Measurements from ENCODE around the gene TMEM218. TPM values are rescaled to one million over a fixed set of nuclear protein-coding genes. Genes with fewer than 3 reads are reported as not detected.

TMEM218 gene
- total and polyA plus RNA-seq, 2 of the 8 experiments (the other 6 are each of a cell fraction or from before 2014, with no cell fraction given), result 17.0 to 33.5 TPM

GRCh38 chr11:125081098-125081798 lies 30.2 kb downstream of the TMEM218 start:
- Histone ChIP-seq H4K91ac (replicated peaks; ENCODE audit: insufficient read length, low read length) (peak overlapping the region; percentile 44), H2BK120ac (replicated peaks; ENCODE audit: low read depth, low read length) (no peak overlapping the region), H3K4ac (replicated peaks; ENCODE audit: insufficient read length, low read depth, low read length) (no peak overlapping the region), H3K4me2 (ENCODE audit: insufficient read depth in 1 of 2, low read depth in 2 of 2, low read length in 2 of 2) (no peak overlapping the region; a peak in 1 of 4 replicates), H3K4me1 (replicated peaks in 1 of 4; ENCODE audit: control insufficient read depth in 3 of 4, insufficient read depth in 4 of 4, low read length in 3 of 4) (peaks cover 0 to 5% (median 0%) of the 10 kb centered on the region in 4 experiments; a peak in 2 of 7 replicates), H2AK5ac (ENCODE audit: low read depth, low read length) (no peak overlapping the region), H4K5ac (ENCODE audit: insufficient read length, low read depth, low read length) (no peak overlapping the region), H3K9ac (replicated peaks in 1 of 4; ENCODE audit: extremely low read depth in 1 of 4, low read depth in 3 of 4, low read length in 3 of 4) (no peak overlapping the region), H3K4me3 (ENCODE audit: extremely low read depth in 1 of 4, insufficient read depth in 2 of 4, low read depth in 3 of 4, low read length in 4 of 4) (no peak overlapping the region), H4K8ac (ENCODE audit: extremely low read depth, insufficient read depth, low read length) (no peak overlapping the region; the same call in 1 of the 2 replicates), H3K56ac (replicated peaks; ENCODE audit: insufficient read length, low read depth, low read length) (no peak overlapping the region), H3K27me3 (replicated peaks in 1 of 4; ENCODE audit: control insufficient read depth in 3 of 4, extremely low read depth in 1 of 4, insufficient read depth in 3 of 4, low read length in 3 of 4) (no peaks in the 10 kb centered on the region; a peak in 1 of 7 replicates), H2BK15ac (ENCODE audit: low read length) (no peak overlapping the region), H2BK5ac (ENCODE audit: low read depth, low read length) (peak overlapping the region; percentile 24; the same call in 1 of the 2 replicates), H3K14ac (ENCODE audit: insufficient read length) (no peak overlapping the region), H3K27ac (ENCODE audit: low read depth, low read length) (no peak overlapping the region), H3K18ac (ENCODE audit: extremely low read depth, low read length) (no peak overlapping the region; the same call in 1 of the 2 replicates), H4K20me1 (replicated peaks in 1 of 2; ENCODE audit: control insufficient read depth in 1 of 2, insufficient read depth in 2 of 2, low read length in 2 of 2) (no peaks in the 10 kb centered on the region), H2BK20ac (ENCODE audit: low read length) (no peak overlapping the region), H3K23ac (ENCODE audit: insufficient read length) (no peak overlapping the region), H3K23me2 (ENCODE audit: low read depth, low read length) (no peaks in the 10 kb centered on the region), H3K79me1 (ENCODE audit: low read depth, low read length) (no peaks in the 10 kb centered on the region; the same call in 1 of the 2 replicates), H3K79me2 (ENCODE audit: control insufficient read depth in 1 of 2, insufficient read depth in 2 of 2, low read length in 2 of 2) (no peaks in the 10 kb centered on the region), H3K9me3 (ENCODE audit: insufficient read depth in 2 of 2, low read depth in 1 of 2, low read length in 1 of 2) (no peaks in the 10 kb centered on the region), H2BK12ac (ENCODE audit: low read depth, low read length) (peak overlapping the region; percentile 39; the same call in 1 of the 2 replicates), H3K36me3 (ENCODE audit: control insufficient read depth in 2 of 4, insufficient read depth in 4 of 4, low read length in 3 of 4) (no peaks in the 10 kb centered on the region), H2AFZ (ENCODE audit: low read length) (no peak overlapping the region)
- no peak for DNase-seq (ENCODE audit: low read depth in 1 of 2, low spot score in 2 of 2)
- TF ChIP-seq MAX (IDR thresholded peaks at IDR 0.05) (peak; percentile 38; the same call in 1 of the 2 replicates), GTF2F1 (IDR thresholded peaks at IDR 0.05; ENCODE audit: borderline replicate concordance, low read depth, low read length) (no peak), MAFK (IDR thresholded peaks at IDR 0.05; ENCODE audit: low read depth, low read length) (no peak), ATF2 (IDR thresholded peaks at IDR 0.05; ENCODE audit: low read length) (no peak)
- WGBS, 2 experiments (ENCODE audit: extremely low coverage in 1 of 2, insufficient coverage in 1 of 2, insufficient read length in 1 of 2, insufficient replicate concordance in 2 of 2, low coverage in 1 of 2, low lambda C conversion rate in 2 of 2, missing lambda C conversion rate in 1 of 2), result 74% methylated on average over 14 of the region's 14 CpGs; no CpG with 5 or more reads in 1 of the 2 experiments
- CTCF ChIA-PET (ENCODE audit: partially characterized antibody), result interaction anchor here (0.7 to 29.4 kb wide), 8 partner anchors 5 to 348 kb away, joined by 3 to 486 read pairs (median 119); partner anchors contain the start of gene TMEM218
- POLR2A ChIA-PET (ENCODE audit: partially characterized antibody), result interaction anchor here (1.0 to 1.6 kb wide), 2 partner anchors 10 to 17 kb away, joined by 3 to 5 read pairs; partner anchors contain the start of gene SLC37A2
- no peak for FAIRE-seq
